DOHH2 (cell line): Measurements from ENCODE around the gene JDP2.

Source experiments
- H3F3A ChIP-seq: fragments of 200-600 bp; sonication (generic), shearing (Covaris generic); 2 replicates; pipeline ENCODE4 v1.6.0; 2016; ENCODE audit warnings: antibody characterized with exemption, mild to moderate bottlenecking; ENCODE audit not compliant: control insufficient read depth, insufficient read depth
- H3K27ac ChIP-seq: fragments of 200-600 bp; sonication (generic); 2 replicates; pipeline ENCODE4 v1.5.1; 2014; ENCODE audit warnings: low read depth, mild to moderate bottlenecking, low read length, moderate library complexity
- H3K27me3 ChIP-seq: fragments of 200-600 bp; sonication (generic); 2 replicates; pipeline ENCODE4 v1.6.1; 2014; ENCODE audit warnings: mild to moderate bottlenecking, low read length, mixed read lengths; ENCODE audit not compliant: control insufficient read depth
- H3K36me3 ChIP-seq: fragments of 200-600 bp; sonication (generic); 2 replicates; pipeline ENCODE4 v1.6.1; 2014; ENCODE audit warnings: mild to moderate bottlenecking, low read length, moderate library complexity, mixed read lengths; ENCODE audit not compliant: control insufficient read depth
- H3K4me1 ChIP-seq: fragments of 200-600 bp; sonication (generic); 2 replicates; pipeline ENCODE4 v1.6.1; 2014; ENCODE audit warnings: mild to moderate bottlenecking, low read length, mixed read lengths; ENCODE audit not compliant: control insufficient read depth
- H3K4me2 ChIP-seq: fragments of 200-600 bp; sonication (generic); 2 replicates; pipeline ENCODE4 v1.6.0; 2014; ENCODE audit warnings: mild to moderate bottlenecking, low read length, moderate library complexity
- H3K4me3 ChIP-seq: fragments of 200-600 bp; sonication (generic); 2 replicates; pipeline ENCODE4 v1.5.1; 2014; ENCODE audit warnings: mild to moderate bottlenecking, low read length, mixed read lengths
- H3K79me2 ChIP-seq: fragments of 200-600 bp; sonication (generic); 2 replicates; pipeline ENCODE4 v1.6.1; 2014; ENCODE audit warnings: mild to moderate bottlenecking, low read length, mixed read lengths; ENCODE audit not compliant: control insufficient read depth
- H3K9me2 ChIP-seq: fragments of 200-600 bp; sonication (generic); replicated peaks from 2 replicates; pipeline ENCODE4 v1.6.1; 2014; ENCODE audit warnings: mild to moderate bottlenecking, low read length, mixed read lengths; ENCODE audit not compliant: control insufficient read depth
- H3K9me3 ChIP-seq: fragments of 200-600 bp; sonication (generic); 2 replicates; pipeline ENCODE4 v1.6.1; 2014; ENCODE audit warnings: antibody characterized with exemption, low read length, mixed read lengths; ENCODE audit not compliant: control insufficient read depth, insufficient read depth
- H4K20me1 ChIP-seq: fragments of 200-600 bp; sonication (generic); 2 replicates; pipeline ENCODE4 v1.6.0; 2014; ENCODE audit warnings: low read depth, mild to moderate bottlenecking, antibody characterized with exemption, low read length, moderate library complexity; ENCODE audit not compliant: control insufficient read depth, insufficient read depth
- CTCF ChIP-seq: fragments of 200-600 bp; sonication (generic); IDR thresholded peaks from one replicate; pipeline ENCODE4 v1.5.1; 2014; ENCODE audit warnings: antibody characterized with exemption, mild to moderate bottlenecking, low read depth, low read length; ENCODE audit not compliant: poor library complexity, severe bottlenecking
- EZH2phosphoT487 ChIP-seq: fragments of 200-600 bp; sonication (generic); IDR thresholded peaks from 2 replicates; pipeline ENCODE4 v1.6.1; 2017; ENCODE audit warnings: borderline replicate concordance, mild to moderate bottlenecking, antibody characterized with exemption, low read length, moderate library complexity, mixed read lengths

The JDP2 gene

GRCh38 chr14:75401361-75401760, 26.5 kb upstream of the JDP2 start:
- TF ChIP-seq EZH2phosphoT487: no peak
- no peaks in the 10 kb centered on the region for H3K79me2 ChIP-seq
- no peaks in the 10 kb centered on the region for H3F3A ChIP-seq
- H3K4me1 ChIP-seq: no peaks in the 10 kb centered on the region
- no peak overlapping the region for H3K27ac ChIP-seq
- no peak overlapping the region for H3K4me3 ChIP-seq
- no peaks in the 10 kb centered on the region for H3K9me3 ChIP-seq
- H3K4me2 ChIP-seq: no peak overlapping the region
- H3K27me3 ChIP-seq: peaks cover 14% of the 10 kb centered on the region; the same call in 1 of the 2 replicates
- H4K20me1 ChIP-seq: no peaks in the 10 kb centered on the region
- H3K9me2 ChIP-seq: no peaks in the 10 kb centered on the region
- no peaks in the 10 kb centered on the region for H3K36me3 ChIP-seq

DNA sequence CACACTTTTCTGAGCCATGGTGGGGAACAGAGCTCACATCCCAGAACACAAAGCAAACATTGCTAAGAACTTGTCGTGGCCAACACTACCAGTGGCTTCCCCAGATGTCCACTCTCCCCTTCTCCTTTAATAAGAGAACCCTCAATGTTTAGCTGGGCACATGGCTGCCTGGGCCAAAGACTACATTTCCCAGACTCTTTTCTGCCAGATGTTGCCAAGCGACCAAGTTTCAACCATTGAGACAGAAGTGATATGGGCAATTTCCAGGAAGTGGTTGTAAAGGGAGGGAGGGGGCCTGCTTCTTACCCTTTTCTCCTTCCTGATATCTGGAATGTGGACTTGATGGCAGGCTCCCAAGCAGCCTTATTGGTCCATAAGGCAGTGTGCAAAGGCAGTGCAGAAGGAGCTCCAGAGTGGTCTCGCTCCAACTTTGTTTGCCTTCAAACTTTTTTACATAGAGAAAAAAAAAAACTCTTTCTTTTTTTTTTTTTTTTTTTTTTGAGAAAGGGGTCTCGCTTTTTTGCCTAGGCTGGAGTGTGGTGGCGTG, 24.9 kb upstream of the JDP2 start:
- Histone ChIP-seq H3K9me2 (no peaks in the 10 kb centered on the region), H3K4me2 (no peak overlapping the region), H3K27ac (no peak overlapping the region), H3F3A (no peaks in the 10 kb centered on the region), H4K20me1 (no peaks in the 10 kb centered on the region), H3K27me3 (peaks cover 14% of the 10 kb centered on the region; the same call in 1 of the 2 replicates), H3K4me3 (no peak overlapping the region), H3K79me2 (no peaks in the 10 kb centered on the region), H3K36me3 (no peaks in the 10 kb centered on the region), H3K4me1 (no peaks in the 10 kb centered on the region), H3K9me3 (no peaks in the 10 kb centered on the region)
- TF ChIP-seq EZH2phosphoT487 (no peak), CTCF (no peak)

DNA sequence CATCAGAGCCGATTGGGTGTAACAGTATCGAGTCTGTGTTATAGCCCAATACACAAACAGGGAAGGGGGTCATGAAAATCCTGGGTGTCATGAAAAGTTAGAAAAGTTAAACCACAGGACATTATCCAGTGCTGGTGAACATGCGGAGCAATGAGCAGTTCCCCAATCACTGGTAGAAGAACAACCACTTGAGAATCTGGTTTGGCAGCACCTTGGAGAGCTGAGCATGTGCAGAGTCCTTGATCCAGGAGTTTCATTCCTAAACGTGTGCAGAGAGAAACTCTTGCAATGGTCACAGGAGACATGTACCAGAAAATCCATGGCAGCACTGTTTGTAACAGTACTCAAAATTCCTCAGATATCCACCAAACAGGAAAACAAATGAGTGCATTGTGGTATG, 23.0 kb upstream of the JDP2 start:
- Histone ChIP-seq H4K20me1 (no peaks in the 10 kb centered on the region), H3K9me2 (no peaks in the 10 kb centered on the region), H3K36me3 (no peaks in the 10 kb centered on the region), H3K79me2 (no peaks in the 10 kb centered on the region), H3K9me3 (no peaks in the 10 kb centered on the region), H3K27ac (no peak overlapping the region), H3K4me2 (no peak overlapping the region), H3K4me1 (no peaks in the 10 kb centered on the region), H3K27me3 (peaks cover 5% of the 10 kb centered on the region; the same call in 1 of the 2 replicates), H3K4me3 (no peak overlapping the region), H3F3A (no peaks in the 10 kb centered on the region)
- TF ChIP-seq EZH2phosphoT487 (no peak), CTCF (no peak)

GRCh38 chr14:75406102-75406501, 21.7 kb upstream of the JDP2 start:
- Histone ChIP-seq H3K27ac (no peak overlapping the region), H3K9me2 (no peaks in the 10 kb centered on the region), H3K4me3 (no peak overlapping the region), H3K9me3 (no peaks in the 10 kb centered on the region), H3K4me2 (no peak overlapping the region), H3K36me3 (no peaks in the 10 kb centered on the region), H3K4me1 (no peaks in the 10 kb centered on the region), H4K20me1 (no peaks in the 10 kb centered on the region), H3K79me2 (no peaks in the 10 kb centered on the region), H3K27me3 (peaks cover 2% of the 10 kb centered on the region; the same call in 1 of the 2 replicates), H3F3A (no peaks in the 10 kb centered on the region)
- no peak for TF ChIP-seq CTCF
- no peak for TF ChIP-seq EZH2phosphoT487
